Activated CD8-positive, alpha-beta memory T cell treated with anti-CD3 and anti-CD28 coated beads, Interleukin-2, amount 10 ng/mL, durations not matched to agents 7 days and 5 days (primary cell): ENCODE measurements around the gene SALL3. TPM values are rescaled to one million over a fixed set of nuclear protein-coding genes. Genes with fewer than 3 reads are reported as not detected.
"Not testable (repeated sequence)": the region's sequence is repeated elsewhere in the genome, so short reads cannot be mapped to it uniquely, and the experiment has no call there.

Experiments used
- ATAC-seq: fragments of 150-1000 bp; cut with Tn5 transposase; one replicate; pipeline ENCODE4 v1.10.0; 2021; ENCODE audit warnings: moderate library complexity
- CTCF ChIA-PET: fragments of 350-600 bp; sonication (Branson Sonifier 250); formaldehyde crosslinking; loops from one replicate; lab custom pipeline; 2021; ENCODE audit warnings: antibody characterized with exemption; lab: Charles Lee
- DNase-seq: peaks from one replicate; pipeline ENCODE4 v3.0.0-alpha.2; 2020
- H3K27ac Mint-ChIP-seq: one replicate; pipeline ENCODE4 v1.8.0; 2021; ENCODE audit warnings: mild to moderate bottlenecking, mixed read lengths
- H3K27me3 Mint-ChIP-seq: one replicate; pipeline ENCODE4 v1.8.0; 2021; ENCODE audit warnings: mixed read lengths
- H3K36me3 Mint-ChIP-seq: one replicate; pipeline ENCODE4 v1.8.0; 2021; ENCODE audit warnings: mild to moderate bottlenecking, mixed read lengths
- H3K4me1 Mint-ChIP-seq: one replicate; pipeline ENCODE4 v1.8.0; 2021; ENCODE audit warnings: mixed read lengths
- H3K4me3 Mint-ChIP-seq: one replicate; pipeline ENCODE4 v1.8.0; 2021; ENCODE audit warnings: mild to moderate bottlenecking, moderate library complexity, mixed read lengths
- H3K9me3 Mint-ChIP-seq: one replicate; pipeline ENCODE4 v1.8.0; 2022; ENCODE audit warnings: low read depth, mixed read lengths
- total RNA-seq, 2 experiments: library from RNA; stranded (reverse); gene quantifications; one replicate each; pipeline ENCODE4 v1.2.3, GENCODE V29; 2021

Gene SALL3
- total RNA-seq, 2 experiments from 2014 or later = not detected

DNA sequence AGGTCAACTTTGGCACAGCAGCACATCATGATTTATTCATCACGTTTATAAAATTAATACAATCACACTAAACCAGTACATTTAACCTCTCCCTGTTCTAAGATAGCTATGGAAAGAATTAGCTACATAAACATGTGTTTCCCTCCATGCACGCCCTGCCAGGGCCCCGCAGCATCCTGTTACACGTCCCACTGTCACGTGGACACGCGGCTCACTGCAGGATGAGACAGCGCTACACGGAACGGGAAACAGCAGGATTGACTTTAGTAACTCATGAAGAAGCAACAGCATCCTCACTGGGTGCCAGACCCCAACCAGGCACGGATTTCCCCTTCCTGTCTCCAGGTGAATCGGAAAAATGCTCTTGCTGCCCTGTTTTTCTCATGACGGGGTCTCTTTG, 30.9 kb upstream of the SALL3 start:
- no peak for DNase-seq
- Mint-ChIP-seq H3K9me3 (peaks cover 8% of the 10 kb centered on the region), H3K36me3 (no peaks in the 10 kb centered on the region), H3K27me3 (peaks cover 10% of the 10 kb centered on the region), H3K4me3 (no peak overlapping the region), H3K27ac (no peak overlapping the region), H3K4me1 (no peaks in the 10 kb centered on the region)
- CTCF ChIA-PET = no interaction called here
- ATAC-seq = no peak

GRCh38 chr18:78949216-78949615, 30.4 kb upstream of the SALL3 start:
- CTCF ChIA-PET = no interaction called here
- Mint-ChIP-seq H3K27ac (no peak overlapping the region), H3K9me3 (peaks cover 8% of the 10 kb centered on the region), H3K4me3 (no peak overlapping the region), H3K4me1 (no peaks in the 10 kb centered on the region), H3K36me3 (no peaks in the 10 kb centered on the region), H3K27me3 (peaks cover 5% of the 10 kb centered on the region)
- no peak for ATAC-seq
- no peak for DNase-seq

DNA sequence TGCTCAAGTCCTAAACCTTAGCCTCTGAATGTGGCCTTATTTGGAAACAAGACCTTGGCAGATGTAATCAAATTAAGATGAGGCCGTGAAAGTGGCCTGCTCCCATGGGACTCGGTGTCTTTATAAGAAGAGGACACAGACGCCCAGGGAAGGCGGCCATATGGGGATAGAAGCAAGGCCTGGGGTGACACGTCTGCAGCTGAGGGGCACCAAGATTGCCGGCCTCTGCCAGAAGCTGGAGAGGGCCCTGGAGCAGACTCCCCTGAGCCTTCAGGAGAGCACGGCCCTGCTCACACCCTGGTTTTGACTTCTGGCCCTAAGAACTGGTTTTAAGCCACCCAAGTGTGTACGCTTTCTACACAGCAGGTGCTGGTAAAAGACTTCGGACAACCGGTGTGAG, 29.2 kb upstream of the SALL3 start:
- H3K27ac Mint-ChIP-seq = no peak overlapping the region

DNA sequence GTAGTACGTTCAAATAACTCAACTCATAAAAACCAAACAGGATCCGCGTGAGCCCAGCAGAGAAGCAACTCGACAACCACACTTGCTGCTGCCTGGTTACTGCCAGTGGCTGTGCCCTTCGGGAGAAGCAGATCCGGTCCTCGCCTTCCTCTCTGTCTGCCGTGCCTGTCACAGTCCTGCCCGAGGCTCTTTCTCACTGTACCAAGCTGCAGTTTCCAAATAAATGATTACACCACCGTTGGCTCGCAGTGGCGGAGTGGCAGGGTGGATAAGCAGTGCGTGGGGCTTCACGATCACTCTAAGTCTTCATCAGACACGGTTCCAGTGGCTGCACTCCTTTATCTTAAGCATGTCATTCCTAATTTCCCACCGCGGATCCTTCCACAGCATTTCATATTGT, 26.1 kb upstream of the SALL3 start:
- no peak overlapping the region for H3K27ac Mint-ChIP-seq
- no peaks in the 10 kb centered on the region for H3K4me1 Mint-ChIP-seq
- H3K4me3 Mint-ChIP-seq = no peak overlapping the region
- CTCF ChIA-PET = no interaction called here
- DNase-seq (no peak), ATAC-seq (no peak)
- no peaks in the 10 kb centered on the region for H3K27me3 Mint-ChIP-seq
- H3K9me3 Mint-ChIP-seq = peaks cover 8% of the 10 kb centered on the region
- H3K36me3 Mint-ChIP-seq = no peaks in the 10 kb centered on the region

More for the DNA sequence above, 29.2 kb upstream of the SALL3 start:
- H3K36me3 Mint-ChIP-seq = no peaks in the 10 kb centered on the region
- DNase-seq = no peak
- no peaks in the 10 kb centered on the region for H3K4me1 Mint-ChIP-seq
- CTCF ChIA-PET = no interaction called here
- H3K27me3 Mint-ChIP-seq = peaks cover 4% of the 10 kb centered on the region
- H3K4me3 Mint-ChIP-seq = no peak overlapping the region
- no peak for ATAC-seq
- H3K9me3 Mint-ChIP-seq = peaks cover 8% of the 10 kb centered on the region

DNA sequence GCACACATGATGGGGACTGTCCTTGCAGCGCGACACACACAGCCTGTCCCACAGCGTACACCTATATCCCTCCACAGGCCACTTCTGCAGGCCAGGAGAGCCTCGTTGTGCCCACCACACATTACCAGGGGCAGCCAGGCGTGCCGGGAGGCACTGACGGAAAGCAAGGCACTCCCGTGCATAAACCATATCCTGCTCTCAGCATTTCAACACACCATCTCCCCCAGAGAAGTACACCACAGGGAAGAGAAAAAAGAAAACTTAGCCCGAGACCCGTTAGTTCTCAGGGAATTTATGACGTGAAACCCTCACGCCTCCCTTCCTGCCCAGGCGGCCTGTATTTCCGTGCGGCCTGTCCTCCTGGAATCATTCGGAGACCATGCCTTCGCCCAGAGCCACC, 24.6 kb upstream of the SALL3 start:
- no peaks in the 10 kb centered on the region for H3K4me1 Mint-ChIP-seq
- no peak overlapping the region for H3K27ac Mint-ChIP-seq
- peaks cover 8% of the 10 kb centered on the region for H3K9me3 Mint-ChIP-seq
- DNase-seq (no peak), ATAC-seq (no peak)
- H3K4me3 Mint-ChIP-seq = no peak overlapping the region
- CTCF ChIA-PET = no interaction called here
- H3K27me3 Mint-ChIP-seq = no peaks in the 10 kb centered on the region
- H3K36me3 Mint-ChIP-seq = no peaks in the 10 kb centered on the region

DNA sequence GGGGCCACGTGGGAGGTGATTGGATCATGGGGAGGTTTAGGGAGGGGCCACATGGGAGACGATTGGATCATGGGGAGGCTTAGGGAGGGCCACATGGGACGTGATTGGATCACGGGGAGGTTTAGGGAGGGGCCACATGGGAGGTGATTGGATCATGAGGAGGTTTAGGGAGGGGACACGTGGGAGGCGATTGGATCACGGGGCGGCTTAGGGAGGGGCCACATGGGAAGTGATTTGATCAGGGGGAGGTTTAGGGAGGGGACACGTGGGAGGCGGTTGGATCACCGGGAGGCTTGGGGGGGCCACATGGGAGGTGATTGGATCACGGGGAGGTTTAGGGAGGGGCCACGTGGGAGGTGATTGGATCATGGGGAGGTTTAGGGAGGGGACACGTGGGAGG, 22.5 kb upstream of the SALL3 start:
- CTCF ChIA-PET = no interaction called here

GRCh38 chr18:78960709-78961108, 18.9 kb upstream of the SALL3 start:
- CTCF ChIA-PET = no interaction called here
- no peak overlapping the region for H3K27ac Mint-ChIP-seq

More for the DNA sequence above, 22.5 kb upstream of the SALL3 start:
- H3K4me1 Mint-ChIP-seq = no peaks in the 10 kb centered on the region
- peaks cover 5% of the 10 kb centered on the region for H3K9me3 Mint-ChIP-seq
- no peaks in the 10 kb centered on the region for H3K36me3 Mint-ChIP-seq
- no peaks in the 10 kb centered on the region for H3K27me3 Mint-ChIP-seq
- ATAC-seq = no peak
- H3K27ac Mint-ChIP-seq = no peak overlapping the region
- no peak for DNase-seq
- H3K4me3 Mint-ChIP-seq = no peak overlapping the region

GRCh38 chr18:78962098-78962497, 17.5 kb upstream of the SALL3 start:
- no peaks in the 10 kb centered on the region for H3K27me3 Mint-ChIP-seq
- peaks cover 3% of the 10 kb centered on the region for H3K36me3 Mint-ChIP-seq
- ATAC-seq = no peak
- H3K4me3 Mint-ChIP-seq = no peak overlapping the region
- no peaks in the 10 kb centered on the region for H3K4me1 Mint-ChIP-seq
- H3K9me3 Mint-ChIP-seq = peaks cover 21% of the 10 kb centered on the region
- no peak overlapping the region for H3K27ac Mint-ChIP-seq
- CTCF ChIA-PET = no interaction called here
- DNase-seq = no peak

More at GRCh38 chr18:78960709-78961108, 18.9 kb upstream of the SALL3 start:
- no peak for ATAC-seq
- no peak for DNase-seq
- Mint-ChIP-seq H3K4me3 (no peak overlapping the region), H3K9me3 (peaks cover 20% of the 10 kb centered on the region), H3K36me3 (peaks cover 2% of the 10 kb centered on the region), H3K4me1 (no peaks in the 10 kb centered on the region), H3K27me3 (no peaks in the 10 kb centered on the region)

DNA sequence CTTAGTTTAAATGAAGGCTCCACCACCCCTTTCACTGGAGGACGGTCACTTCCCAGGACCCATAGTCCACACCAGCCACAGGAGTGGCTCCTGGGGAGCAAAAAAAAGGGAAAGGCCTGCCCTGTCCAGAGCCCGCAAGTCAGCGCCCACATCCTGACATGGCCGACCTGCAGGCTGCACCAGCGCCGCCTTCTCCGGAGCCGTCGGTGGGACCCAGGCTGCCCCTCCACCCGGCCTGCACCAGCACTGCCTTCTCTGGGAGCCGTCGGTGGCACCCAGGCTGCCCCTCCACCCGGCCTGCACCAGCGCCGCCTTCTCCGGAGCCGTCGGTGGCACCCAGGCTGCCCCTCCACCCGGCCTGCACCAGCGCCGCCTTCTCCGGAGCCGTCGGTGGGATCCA, 14.9 kb upstream of the SALL3 start:
- H3K27me3 Mint-ChIP-seq, H3K4me1 Mint-ChIP-seq, H3K27ac Mint-ChIP-seq, ATAC-seq, H3K36me3 Mint-ChIP-seq, CTCF ChIA-PET, H3K4me3 Mint-ChIP-seq: not testable (repeated sequence)
- H3K9me3 Mint-ChIP-seq = peaks cover 21% of the 10 kb centered on the region
- DNase-seq = peak; percentile 7

DNA sequence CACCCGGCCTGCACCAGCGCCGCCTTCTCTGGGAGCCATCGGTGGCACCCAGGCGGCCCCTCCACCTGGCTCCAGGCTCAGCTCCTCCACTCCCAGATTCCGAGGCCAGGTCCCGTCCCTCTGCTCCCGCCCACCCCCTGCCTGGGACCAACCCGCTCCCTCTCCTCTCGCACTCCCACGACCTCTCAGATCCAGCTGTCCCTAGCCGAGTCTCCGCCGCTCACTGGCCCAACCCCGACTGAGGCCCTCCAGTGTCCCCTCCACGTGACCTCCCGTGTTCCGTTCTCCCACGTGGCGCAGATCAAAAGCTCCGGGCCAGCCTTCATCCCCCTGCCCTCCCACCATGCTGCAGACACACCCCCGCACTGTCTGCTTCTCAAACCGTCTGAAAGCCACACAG, 14.4 kb upstream of the SALL3 start:
- no peaks in the 10 kb centered on the region for H3K4me1 Mint-ChIP-seq
- peaks cover 7% of the 10 kb centered on the region for H3K27me3 Mint-ChIP-seq
- ATAC-seq (no peak), DNase-seq (peak; percentile 22)
- H3K36me3 Mint-ChIP-seq = peaks cover 3% of the 10 kb centered on the region
- peaks cover 21% of the 10 kb centered on the region for H3K9me3 Mint-ChIP-seq
- CTCF ChIA-PET = no interaction called here
- H3K4me3 Mint-ChIP-seq = no peak overlapping the region
- H3K27ac Mint-ChIP-seq = no peak overlapping the region

DNA sequence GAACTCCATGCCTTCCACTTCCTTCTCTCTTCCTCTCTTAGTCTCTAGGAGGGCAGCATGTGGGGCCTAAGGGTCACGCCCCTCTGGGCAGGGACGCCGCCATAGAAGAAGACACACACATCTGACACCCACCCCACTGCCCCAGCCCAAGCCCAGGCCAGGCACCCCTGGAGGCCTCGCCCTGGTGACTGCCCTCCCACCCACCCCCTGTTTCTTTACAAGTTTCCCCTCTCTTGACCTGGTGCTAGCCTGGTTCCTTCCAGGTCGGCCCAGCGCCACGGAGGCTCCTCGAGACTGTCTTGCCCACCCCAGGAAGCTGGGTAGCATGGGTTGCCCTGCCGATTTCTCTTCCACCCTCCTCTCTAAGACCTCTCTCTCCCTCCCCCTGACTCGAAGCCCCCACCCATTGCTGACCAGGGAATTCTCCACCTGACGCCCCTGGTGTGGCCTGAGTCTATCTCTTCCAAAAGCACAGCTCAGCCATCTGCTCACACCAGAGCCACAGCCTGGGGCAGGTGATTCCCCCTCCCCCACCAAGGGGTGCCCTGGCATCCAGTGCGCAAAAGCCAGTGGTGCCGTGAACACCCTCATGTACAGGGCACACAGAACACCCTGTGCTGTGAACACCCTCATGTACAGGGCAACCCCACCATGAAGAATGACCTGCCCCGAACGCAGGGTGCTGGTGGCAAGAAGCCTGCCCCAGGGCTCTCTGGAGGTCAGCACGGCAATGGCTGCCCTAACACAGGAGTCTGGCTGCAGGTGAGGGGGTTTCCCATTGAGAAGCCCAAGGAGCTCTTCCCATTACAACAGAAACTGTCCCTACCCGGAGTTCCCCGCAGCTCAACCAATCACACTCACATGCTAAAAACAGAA, 13.5 kb upstream of the SALL3 start:
- H3K4me1 Mint-ChIP-seq = no peaks in the 10 kb centered on the region
- H3K4me3 Mint-ChIP-seq = no peak overlapping the region
- peaks cover 7% of the 10 kb centered on the region for H3K27me3 Mint-ChIP-seq
- peaks cover 21% of the 10 kb centered on the region for H3K9me3 Mint-ChIP-seq
- H3K27ac Mint-ChIP-seq = no peak overlapping the region
- peak; percentile 18 for DNase-seq
- CTCF ChIA-PET = no interaction called here
- no peak for ATAC-seq
- peaks cover 3% of the 10 kb centered on the region for H3K36me3 Mint-ChIP-seq

- no peak for ATAC-seq
- peak; percentile 12 for DNase-seq
- no peak overlapping the region for H3K4me3 Mint-ChIP-seq
- CTCF ChIA-PET = no interaction called here
- H3K4me1 Mint-ChIP-seq = no peaks in the 10 kb centered on the region
- peaks cover 3% of the 10 kb centered on the region for H3K36me3 Mint-ChIP-seq
- H3K9me3 Mint-ChIP-seq = peaks cover 19% of the 10 kb centered on the region
- peaks cover 9% of the 10 kb centered on the region for H3K27me3 Mint-ChIP-seq
- no peak overlapping the region for H3K27ac Mint-ChIP-seq
Measured at GRCh38 chr18:78966793-78967106, 12.9 kb upstream of the SALL3 start.

GRCh38 chr18:78967692-78968091, 11.9 kb upstream of the SALL3 start:
- no peak overlapping the region for H3K27ac Mint-ChIP-seq
- H3K9me3 Mint-ChIP-seq = peaks cover 10% of the 10 kb centered on the region
- peaks cover 19% of the 10 kb centered on the region for H3K27me3 Mint-ChIP-seq
- H3K4me1 Mint-ChIP-seq = no peaks in the 10 kb centered on the region
- H3K4me3 Mint-ChIP-seq = no peak overlapping the region
- ATAC-seq (no peak), DNase-seq (no peak)
- CTCF ChIA-PET = no interaction called here
- H3K36me3 Mint-ChIP-seq = peaks cover 1% of the 10 kb centered on the region

- Mint-ChIP-seq H3K27ac (no peak overlapping the region), H3K9me3 (peaks cover 2% of the 10 kb centered on the region), H3K4me3 (no peak overlapping the region), H3K27me3 (peaks cover 26% of the 10 kb centered on the region), H3K4me1 (peaks cover 1% of the 10 kb centered on the region), H3K36me3 (peaks cover 1% of the 10 kb centered on the region)
- DNase-seq = peak; percentile 39
- CTCF ChIA-PET = no interaction called here
- ATAC-seq = no peak
Measured at GRCh38 chr18:78969574-78970315, 9.9 kb upstream of the SALL3 start.
